Epithelial cell of esophagus (primary cell): ENCODE measurements around the gene HECW1.
A peak's percentile ranks its signal among the peaks of the same experiment; 100 is the strongest.

Experiments
- DNase-seq: peaks from one replicate; pipeline ENCODE4 v3.0.0; 2010; ENCODE audit warnings: low read depth
- H3K4me3 ChIP-seq: 2 replicates; pipeline ENCODE4 v1.5.1; 2011; ENCODE audit warnings: mild to moderate bottlenecking, low read length, control low read depth
- CTCF ChIP-seq: IDR thresholded peaks from 2 replicates; pipeline ENCODE4 v1.5.1; 2011; ENCODE audit warnings: low read depth, mild to moderate bottlenecking, low read length, control low read depth, inconsistent platforms; ENCODE audit not compliant: insufficient read depth; ENCODE audit errors: missing control alignments

The HECW1 gene

GRCh38 chr7:43363035-43363791 is 250.8 kb downstream of the HECW1 start:
- peak; percentile 60 for DNase-seq
- no peak overlapping the region for H3K4me3 ChIP-seq
- no peak for TF ChIP-seq CTCF

GRCh38 chr7:43364391-43364790 is 251.9 kb downstream of the HECW1 start:
- no peak for TF ChIP-seq CTCF
- DNase-seq, result no peak
- no peak overlapping the region for H3K4me3 ChIP-seq

GRCh38 chr7:43372676-43373355 is 260.4 kb downstream of the HECW1 start:
- no peak for TF ChIP-seq CTCF
- DNase-seq, result no peak
- no peak overlapping the region for H3K4me3 ChIP-seq

GRCh38 chr7:43377196-43377960 is 264.9 kb downstream of the HECW1 start:
- no peak overlapping the region for H3K4me3 ChIP-seq
- no peak for DNase-seq
- no peak for TF ChIP-seq CTCF

- no peak overlapping the region for H3K4me3 ChIP-seq
- TF ChIP-seq CTCF, result no peak
- DNase-seq, result no peak
Measured at GRCh38 chr7:43379210-43379609, 266.8 kb downstream of the HECW1 start.

GRCh38 chr7:43384616-43385308 is 272.3 kb downstream of the HECW1 start:
- H3K4me3 ChIP-seq, result no peak overlapping the region
- TF ChIP-seq CTCF, result no peak
- DNase-seq, result no peak
